HG03025 (cell line): Measurements from ENCODE around the gene NRG3.
A peak's percentile ranks its signal among the peaks of the same experiment; 100 is the strongest.

ENCODE experiments used
- ATAC-seq: cut with Tn5 transposase; IDR thresholded peaks from one replicate; pipeline ENCODE4 v1.9.1; 2021; ENCODE audit warnings: mild to moderate bottlenecking, moderate library complexity; ENCODE audit not compliant: unreplicated experiment, low FRiP score

The NRG3 gene

DNA sequence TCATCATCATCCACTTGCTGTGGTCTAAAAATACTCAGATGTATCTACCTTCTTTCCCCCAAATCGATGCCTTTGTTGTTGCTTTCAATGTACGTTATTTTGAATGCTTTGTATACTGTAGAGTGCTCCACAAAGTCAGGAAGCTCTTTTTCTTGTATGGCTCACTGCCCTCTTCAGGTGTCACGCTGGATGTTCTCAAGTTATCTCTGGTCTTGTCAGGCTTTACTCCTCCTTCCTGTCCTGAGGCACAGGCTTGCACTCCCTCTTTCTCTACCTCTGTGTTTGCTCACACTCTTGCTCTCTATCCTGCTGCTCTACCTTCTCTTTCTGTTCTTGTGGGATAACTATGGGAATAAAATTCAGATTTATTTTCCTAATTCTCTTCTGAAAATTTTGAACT is 381.3 kb downstream of the NRG3 start:
- ATAC-seq, result no peak

GRCh38 chr10:82266438-82266837 is 391.4 kb downstream of the NRG3 start:
- no peak for ATAC-seq

GRCh38 chr10:82267014-82267413 is 392.0 kb downstream of the NRG3 start:
- no peak for ATAC-seq

DNA sequence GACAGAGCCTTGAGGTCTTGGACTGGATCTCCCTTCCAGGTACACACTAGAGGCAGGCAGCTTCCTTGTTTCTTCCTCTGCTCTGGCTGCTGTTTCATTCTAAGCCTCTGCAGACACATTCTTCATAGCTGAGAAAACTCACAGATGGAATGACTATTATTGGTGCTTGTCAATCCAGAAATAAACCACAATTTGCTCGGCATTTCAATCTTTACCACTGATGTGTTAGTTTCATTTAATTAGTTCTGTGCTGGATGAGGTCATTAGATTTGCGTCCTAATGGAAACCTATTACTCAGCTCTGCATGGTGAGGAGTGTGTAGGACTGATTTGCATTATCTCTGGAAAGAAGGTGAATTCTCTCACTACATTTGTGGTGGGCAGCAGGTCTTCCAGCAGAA is 392.5 kb downstream of the NRG3 start:
- ATAC-seq, result peak; percentile 40

GRCh38 chr10:82267960-82268359 is 393.0 kb downstream of the NRG3 start:
- ATAC-seq, result peak; percentile 68

DNA sequence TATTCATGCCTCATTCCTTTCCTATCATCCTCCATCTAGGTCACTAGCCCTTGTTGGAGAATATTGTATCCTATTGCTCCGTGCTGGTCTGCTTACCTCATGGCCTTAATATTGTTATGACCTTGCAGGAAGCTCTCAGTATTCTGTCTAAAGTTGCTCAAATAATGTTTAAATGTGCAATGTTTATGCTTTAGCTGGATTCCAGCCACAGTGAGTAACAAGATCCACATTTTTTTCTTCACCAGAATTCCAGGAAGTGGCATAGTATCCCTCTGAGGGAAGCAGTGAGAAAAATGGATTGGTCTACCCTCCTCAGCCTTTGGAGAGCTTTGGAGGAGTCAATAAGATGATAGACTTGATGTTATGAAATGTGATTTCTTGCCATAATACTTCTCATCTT is 402.6 kb downstream of the NRG3 start:
- ATAC-seq, result no peak

DNA sequence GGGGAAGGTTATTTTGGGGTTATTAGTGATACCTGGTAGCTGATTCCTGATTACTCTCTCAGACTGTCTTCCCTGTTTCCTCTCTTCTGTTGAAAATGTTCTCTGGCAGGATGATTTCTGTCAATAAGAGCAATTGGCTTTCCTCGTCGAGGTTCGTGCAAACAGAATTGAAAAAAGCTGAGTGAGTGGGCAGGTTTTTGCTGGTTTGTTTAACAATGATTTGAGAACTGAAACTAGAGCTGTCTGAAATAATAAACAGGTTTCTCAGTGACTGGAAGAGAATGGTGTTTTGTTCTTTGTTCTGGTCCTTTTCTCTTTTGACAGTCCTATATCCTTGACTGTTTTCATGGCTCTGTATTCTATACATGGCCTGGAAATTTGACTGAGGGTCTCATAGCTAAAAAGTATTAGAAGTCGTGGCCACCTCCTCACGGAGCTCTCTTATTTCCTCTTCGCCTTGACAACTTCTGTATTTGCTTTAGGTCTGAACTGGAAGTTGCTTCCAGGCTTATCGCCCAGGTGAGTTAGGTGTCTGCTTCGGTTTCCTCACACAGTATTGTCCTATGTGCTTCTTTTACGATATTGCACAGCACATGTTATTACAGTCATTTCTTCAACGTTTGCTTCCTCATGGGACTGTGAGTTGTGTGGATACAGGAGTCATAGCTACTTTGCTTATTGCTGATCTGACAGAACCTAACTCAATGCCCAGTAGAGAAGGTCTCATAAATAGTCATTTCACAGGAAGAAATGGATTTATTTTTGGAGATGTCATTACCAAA is 403.6 kb downstream of the NRG3 start:
- ATAC-seq, result peak; percentile 85

DNA sequence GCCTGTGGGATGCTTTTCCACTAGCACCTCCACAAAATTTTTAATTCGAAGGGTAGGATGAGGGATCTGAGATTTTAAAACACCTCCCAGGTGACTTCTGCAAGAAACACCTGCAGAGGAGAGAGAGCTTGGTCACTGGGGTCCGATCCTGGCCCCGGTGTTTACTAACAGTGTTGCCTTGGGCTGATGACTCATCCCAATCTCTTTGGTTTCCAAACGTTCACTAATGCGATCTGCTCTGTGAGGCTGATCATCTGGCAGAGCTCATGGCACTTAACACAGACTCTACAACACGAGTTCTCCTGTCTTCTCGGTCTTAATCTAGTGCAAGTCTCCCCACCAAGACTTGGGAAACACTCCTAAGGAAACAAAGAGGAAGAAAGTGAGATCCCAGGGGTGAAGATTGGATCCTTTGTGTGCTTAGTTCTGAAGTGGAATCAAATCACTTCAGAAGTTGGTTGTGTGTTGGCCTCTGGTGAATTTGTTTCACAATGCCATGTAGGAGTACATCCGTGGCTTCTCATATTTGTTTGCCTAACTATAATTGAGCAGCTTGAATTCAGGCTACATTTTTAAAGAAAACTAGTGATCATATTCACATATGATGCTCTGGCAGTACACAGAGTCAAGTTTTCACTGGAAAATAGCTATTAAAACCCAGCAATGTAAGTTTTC is 407.9 kb downstream of the NRG3 start:
- no peak for ATAC-seq

GRCh38 chr10:82284180-82284579 is 409.2 kb downstream of the NRG3 start:
- no peak for ATAC-seq

DNA sequence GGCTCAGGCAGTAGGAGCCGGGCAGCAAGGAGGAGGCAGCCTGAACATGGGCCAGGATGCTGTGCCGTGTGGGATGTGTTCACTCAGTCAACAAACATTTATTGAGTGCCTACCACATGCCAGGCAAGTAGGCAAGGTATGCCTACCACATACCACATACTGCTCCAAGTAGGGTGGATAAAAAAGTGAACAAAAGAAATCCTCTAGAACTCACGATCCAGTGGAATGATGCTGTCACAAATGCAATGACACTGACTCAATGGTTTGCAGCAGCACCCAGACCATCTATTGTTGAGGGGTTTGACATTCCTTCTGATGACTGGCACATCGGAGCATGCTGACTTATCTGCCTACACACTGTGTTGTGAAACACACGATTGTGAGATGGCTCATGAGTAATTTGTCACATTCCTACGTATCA is 413.5 kb downstream of the NRG3 start:
- no peak for ATAC-seq

GRCh38 chr10:82289945-82290344 is 415.0 kb downstream of the NRG3 start:
- no peak for ATAC-seq

DNA sequence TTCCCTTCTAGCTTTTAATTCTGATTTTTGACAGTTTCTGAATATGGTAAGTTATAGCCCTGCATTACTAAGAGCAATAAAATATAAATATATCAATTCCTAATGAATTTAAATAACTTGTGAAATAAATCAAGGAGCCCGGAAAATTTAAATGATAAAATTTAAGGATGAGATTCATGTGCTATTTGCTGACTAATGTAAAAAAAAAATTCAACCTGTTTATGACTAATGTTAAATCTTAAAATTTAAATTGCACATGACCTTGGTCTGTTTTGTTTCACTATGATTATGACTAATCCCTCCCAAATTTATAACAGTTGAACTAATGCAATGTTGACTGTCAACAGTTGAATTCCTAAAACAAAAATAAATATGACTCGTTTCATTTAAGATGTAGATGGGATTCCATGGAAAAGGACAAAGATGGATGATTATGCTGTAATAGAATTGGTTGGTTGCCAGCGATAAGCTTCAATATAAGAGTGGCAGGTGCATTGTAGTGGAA is 419.9 kb downstream of the NRG3 start:
- no peak for ATAC-seq

- no peak for ATAC-seq
Measured at GRCh38 chr10:82308641-82309040, 433.6 kb downstream of the NRG3 start.

DNA sequence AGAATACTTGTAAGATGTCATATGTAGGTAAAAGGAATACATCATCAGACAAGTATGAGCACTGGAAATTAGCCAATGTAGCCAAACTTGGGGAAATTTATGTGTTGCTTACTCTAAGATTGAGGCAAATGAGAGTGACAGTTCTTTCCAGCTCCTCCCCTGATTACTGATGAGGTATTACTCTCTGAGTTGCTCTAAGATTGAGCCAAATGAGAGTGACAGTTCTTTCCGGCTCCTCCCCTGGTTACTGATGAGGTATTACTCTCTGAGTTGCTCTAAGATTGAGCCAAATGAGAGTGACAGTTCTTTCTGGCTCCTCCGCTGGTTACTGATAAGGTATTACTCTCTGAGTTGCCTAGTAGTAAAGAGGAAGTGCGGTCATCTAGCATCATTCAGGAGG is 435.8 kb downstream of the NRG3 start:
- ATAC-seq, result no peak

DNA sequence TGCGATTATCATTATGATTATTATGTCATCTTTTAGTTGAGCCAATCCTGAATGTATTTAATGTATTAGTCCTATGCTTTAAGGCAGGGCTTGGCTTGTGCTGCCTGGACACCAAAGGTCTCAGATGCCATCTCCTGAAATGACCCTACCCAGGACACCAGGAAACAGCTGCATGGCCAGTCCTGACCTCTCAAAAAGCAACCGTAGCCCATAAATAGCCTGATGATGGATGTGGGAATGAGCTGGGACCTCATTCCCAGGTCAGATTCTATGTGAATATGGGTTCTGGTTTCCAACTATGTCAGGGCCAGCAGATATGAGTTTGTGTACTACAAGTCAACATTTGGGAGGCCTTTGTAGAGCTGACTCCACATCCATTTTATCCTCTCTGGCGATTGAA is 438.4 kb downstream of the NRG3 start:
- ATAC-seq, result no peak

- no peak for ATAC-seq
Measured at GRCh38 chr10:82318534-82318933, 443.5 kb downstream of the NRG3 start.

DNA sequence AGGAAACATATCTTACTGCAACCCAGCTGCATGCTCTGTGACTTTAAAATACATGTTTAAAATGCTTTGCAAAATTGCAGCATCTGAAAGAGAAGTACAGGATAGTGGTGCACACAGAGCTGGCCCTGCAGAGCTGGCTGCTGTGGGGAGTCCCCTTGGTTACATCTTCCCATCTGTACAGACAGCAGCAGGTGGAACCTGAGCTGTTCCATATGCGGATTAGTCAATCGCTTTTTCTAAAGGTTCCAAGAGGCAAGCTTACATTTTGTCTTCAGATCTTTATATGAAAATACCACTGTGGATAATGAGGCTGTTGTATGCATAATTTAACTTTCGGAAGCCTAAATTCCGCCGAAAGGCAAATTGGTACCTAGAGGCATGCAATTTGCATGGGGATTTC is 444.1 kb downstream of the NRG3 start:
- ATAC-seq, result no peak

- ATAC-seq, result no peak
Measured at GRCh38 chr10:82319562-82319961, 444.6 kb downstream of the NRG3 start.

DNA sequence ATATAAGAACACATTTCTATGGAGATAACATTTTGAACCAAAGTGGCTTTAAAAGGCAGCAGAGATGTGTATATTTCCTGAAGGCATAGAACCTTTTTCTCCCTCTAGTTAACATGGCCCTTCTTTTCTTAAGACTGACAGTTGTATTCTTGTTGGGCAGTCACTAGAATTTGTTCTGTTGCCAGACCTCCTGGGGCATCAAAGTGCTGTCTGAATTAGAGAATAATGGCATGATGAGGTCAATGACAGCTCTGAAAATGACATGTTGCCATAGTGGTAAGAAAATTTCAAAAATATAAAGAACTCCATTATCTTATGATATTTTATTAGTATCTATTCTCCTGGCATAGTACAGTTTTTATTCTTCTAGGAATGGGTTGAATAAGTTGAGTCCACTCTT is 446.7 kb downstream of the NRG3 start:
- ATAC-seq, result no peak

GRCh38 chr10:82331716-82332115 is 456.7 kb downstream of the NRG3 start:
- no peak for ATAC-seq

- ATAC-seq, result no peak
Measured at GRCh38 chr10:82335831-82336230, 460.8 kb downstream of the NRG3 start.

GRCh38 chr10:82340166-82340565 is 465.2 kb downstream of the NRG3 start:
- no peak for ATAC-seq
